Measurements from ENCODE around the gene BRAF.

DNA sequence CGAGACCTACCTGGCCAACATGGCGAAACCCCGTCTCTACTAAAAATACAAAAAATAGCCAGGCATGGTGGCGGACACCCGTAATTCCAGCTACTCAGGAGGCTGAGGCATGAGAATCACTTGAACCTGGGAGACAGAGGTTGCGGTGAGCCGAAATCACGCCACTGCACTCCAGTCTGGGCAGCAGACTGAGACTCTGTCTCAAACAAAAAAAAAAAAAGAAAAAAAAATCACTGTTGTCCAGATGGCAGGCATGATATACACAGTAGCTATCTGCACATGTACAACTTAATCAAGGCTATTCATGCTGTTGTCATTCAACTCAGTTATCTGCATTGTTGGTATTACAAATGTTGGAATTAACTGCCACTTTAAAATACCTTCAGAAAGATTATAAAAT lies 55.3 kb downstream of the BRAF start:
- TF ChIP-seq CTCF (IDR thresholded peaks at IDR 0.05; ENCODE audit: low read length) (no peak), EZH2 (IDR thresholded peaks at IDR 0.05; ENCODE audit: borderline replicate concordance, low read length) (no peak)

All from OCI-LY1 (cell line).